Tibial artery (tissue), 4 donors: Measurements from ENCODE around the gene ZNF268.
A peak's percentile ranks its signal among the peaks of the same experiment; 100 is the strongest.

Experiments used
- DNase-seq, 2 donors: peaks; one replicate each; pipeline ENCODE4 v3.0.0-alpha.2; 2019
- H3K27ac ChIP-seq, 2 donors: fragments of 200-600 bp; sonication (generic) in 1 of 2; 1 replicate in 1 of 2; 2 replicates in 1 of 2; pipeline ENCODE4 v1.5.1; 2018 to 2019; ENCODE audit warnings: mild to moderate bottlenecking in 1 of 2
- H3K27me3 ChIP-seq, 2 donors: fragments of 200-600 bp; sonication (generic) in 1 of 2; one replicate each; pipeline versions ENCODE4 v1.5.1 to v1.6.0; 2016 to 2019
- H3K36me3 ChIP-seq, 3 donors: fragments of 200-600 bp; sonication (generic) in 2 of 3; one replicate each; pipeline ENCODE4 v1.5.1; 2016 to 2019; ENCODE audit warnings: mild to moderate bottlenecking in 2 of 3
- H3K4me1 ChIP-seq, 4 donors: fragments of 200-600 bp; sonication (generic) in 2 of 4; 1 replicate in 3 of 4; 2 replicates in 1 of 4; pipeline ENCODE4 v1.5.1; 2016 to 2019
- H3K4me3 ChIP-seq, 2 donors: fragments of 200-600 bp; sonication (generic) in 1 of 2; 1 replicate in 1 of 2; 2 replicates in 1 of 2; pipeline ENCODE4 v1.5.1; 2018 to 2019; ENCODE audit warnings: mild to moderate bottlenecking in 2 of 2
- H3K9me3 ChIP-seq, 3 donors: fragments of 200-600 bp; sonication (generic) in 1 of 3; one replicate each; pipeline ENCODE4 v1.5.1; 2016 to 2019
- CTCF ChIP-seq, 2 experiments: fragments of 200-600 bp in 1 of 2; fragments of 450-650 bp in 1 of 2; IDR thresholded peaks; one replicate each; pipeline ENCODE4 v1.5.1; 2017 to 2019; ENCODE audit warnings: antibody characterized with exemption in 2 of 2, mild to moderate bottlenecking in 1 of 2, moderate library complexity in 1 of 2
- intact Hi-C: fragments of 100-400 bp; cut with DNase I; formaldehyde crosslinking; loops from one replicate; pipeline ENCODE4 v1.15.0; 2023; ENCODE audit warnings: low total_unique reads

Gene ZNF268

GRCh38 chr12:133217219-133217618, 35.9 kb downstream of the ZNF268 start:
- intact Hi-C loops = no loop called here
- peak in 1 of 2 donors; percentile 61 for DNase-seq
- Histone ChIP-seq H3K4me3 (no peak overlapping the region), H3K9me3 (peaks cover 23 to 91% (median 83%) of the 10 kb centered on the region in 3 donors), H3K4me1 (no peaks in the 10 kb centered on the region), H3K27me3 (no peaks in the 10 kb centered on the region), H3K27ac (no peak overlapping the region), H3K36me3 (no peaks in the 10 kb centered on the region)
- TF ChIP-seq CTCF (IDR thresholded peaks at IDR 0.05) = no peak

- intact Hi-C loops = no loop called here
- H3K36me3 ChIP-seq = no peaks in the 10 kb centered on the region
- TF ChIP-seq CTCF (IDR thresholded peaks at IDR 0.05) = no peak
- H3K4me1 ChIP-seq = no peaks in the 10 kb centered on the region
- no peak overlapping the region for H3K4me3 ChIP-seq
- H3K27ac ChIP-seq = no peak overlapping the region
- peak in 1 of 2 donors; percentile 28 for DNase-seq
- peaks cover 9 to 67% (median 50%) of the 10 kb centered on the region in 3 donors for H3K9me3 ChIP-seq
- no peaks in the 10 kb centered on the region for H3K27me3 ChIP-seq
These were observed 39.2 kb downstream of the ZNF268 start for GRCh38 chr12:133220521-133220920.

- DNase-seq = peak in 1 of 2 donors; percentile 48
- Histone ChIP-seq H3K9me3 (peaks cover 4 to 59% (median 43%) of the 10 kb centered on the region in 3 donors), H3K27me3 (no peaks in the 10 kb centered on the region), H3K4me1 (no peaks in the 10 kb centered on the region), H3K36me3 (no peaks in the 10 kb centered on the region), H3K4me3 (no peak overlapping the region), H3K27ac (no peak overlapping the region)
- intact Hi-C loops = no loop called here
- TF ChIP-seq CTCF (IDR thresholded peaks at IDR 0.05) = no peak
These were observed 39.9 kb downstream of the ZNF268 start for GRCh38 chr12:133221241-133221640.

GRCh38 chr12:133222211-133222610, 40.9 kb downstream of the ZNF268 start:
- Histone ChIP-seq H3K27me3 (no peaks in the 10 kb centered on the region), H3K4me3 (no peak overlapping the region), H3K4me1 (no peaks in the 10 kb centered on the region), H3K9me3 (peaks cover 0 to 50% (median 33%) of the 10 kb centered on the region in 3 donors), H3K27ac (no peak overlapping the region), H3K36me3 (no peaks in the 10 kb centered on the region)
- intact Hi-C loops = no loop called here
- DNase-seq = peak in 1 of 2 donors; percentile 32
- TF ChIP-seq CTCF (IDR thresholded peaks at IDR 0.05) = no peak

GRCh38 chr12:133225527-133225926, 44.2 kb downstream of the ZNF268 start:
- Histone ChIP-seq H3K9me3 (peaks cover 0 to 18% (median 10%) of the 10 kb centered on the region in 3 donors), H3K4me3 (no peak overlapping the region), H3K36me3 (no peaks in the 10 kb centered on the region), H3K27me3 (no peaks in the 10 kb centered on the region), H3K4me1 (no peaks in the 10 kb centered on the region), H3K27ac (no peak overlapping the region)
- peak in 1 of 2 donors; percentile 44 for DNase-seq
- intact Hi-C loops = no loop called here
- no peak for TF ChIP-seq CTCF (IDR thresholded peaks at IDR 0.05)

GRCh38 chr12:133226690-133227089, 45.4 kb downstream of the ZNF268 start:
- Histone ChIP-seq H3K9me3 (peaks cover 0 to 10% (median 4%) of the 10 kb centered on the region in 3 donors), H3K36me3 (no peaks in the 10 kb centered on the region), H3K27ac (no peak overlapping the region), H3K4me3 (no peak overlapping the region), H3K27me3 (no peaks in the 10 kb centered on the region), H3K4me1 (no peaks in the 10 kb centered on the region)
- no peak for TF ChIP-seq CTCF (IDR thresholded peaks at IDR 0.05)
- intact Hi-C loops = no loop called here
- DNase-seq = peak in 1 of 2 donors; percentile 61
